Measurements from ENCODE around the gene RUNX2.

DNA sequence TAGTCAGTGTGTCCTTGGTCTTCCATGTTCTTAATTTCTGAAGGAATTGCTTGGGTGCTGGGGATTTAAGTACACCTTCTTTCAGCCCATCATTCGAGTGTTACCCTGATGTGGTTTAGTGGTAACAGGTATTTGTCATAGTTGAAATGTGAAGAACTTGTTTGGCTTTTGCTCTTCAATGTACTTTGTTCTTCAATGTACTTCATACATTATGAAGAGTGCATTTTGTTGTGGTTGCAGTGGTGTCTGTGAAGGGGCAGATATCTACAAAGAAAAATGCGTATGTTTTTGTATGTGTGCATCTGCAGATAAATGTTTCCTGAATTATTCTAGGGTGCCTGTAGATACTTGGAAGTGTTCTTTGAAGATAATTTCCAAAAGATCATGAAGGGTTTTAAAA, 160.8 kb downstream of the RUNX2 start:
- TF ChIP-seq, protein P1, sequence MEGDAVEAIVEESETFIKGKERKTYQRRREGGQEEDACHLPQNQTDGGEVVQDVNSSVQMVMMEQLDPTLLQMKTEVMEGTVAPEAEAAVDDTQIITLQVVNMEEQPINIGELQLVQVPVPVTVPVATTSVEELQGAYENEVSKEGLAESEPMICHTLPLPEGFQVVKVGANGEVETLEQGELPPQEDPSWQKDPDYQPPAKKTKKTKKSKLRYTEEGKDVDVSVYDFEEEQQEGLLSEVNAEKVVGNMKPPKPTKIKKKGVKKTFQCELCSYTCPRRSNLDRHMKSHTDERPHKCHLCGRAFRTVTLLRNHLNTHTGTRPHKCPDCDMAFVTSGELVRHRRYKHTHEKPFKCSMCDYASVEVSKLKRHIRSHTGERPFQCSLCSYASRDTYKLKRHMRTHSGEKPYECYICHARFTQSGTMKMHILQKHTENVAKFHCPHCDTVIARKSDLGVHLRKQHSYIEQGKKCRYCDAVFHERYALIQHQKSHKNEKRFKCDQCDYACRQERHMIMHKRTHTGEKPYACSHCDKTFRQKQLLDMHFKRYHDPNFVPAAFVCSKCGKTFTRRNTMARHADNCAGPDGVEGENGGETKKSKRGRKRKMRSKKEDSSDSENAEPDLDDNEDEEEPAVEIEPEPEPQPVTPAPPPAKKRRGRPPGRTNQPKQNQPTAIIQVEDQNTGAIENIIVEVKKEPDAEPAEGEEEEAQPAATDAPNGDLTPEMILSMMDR (IDR thresholded peaks at IDR 0.05) = no peak
- no peak for TF ChIP-seq POLR2A (IDR thresholded peaks at IDR 0.05)

Measured in esophagus squamous epithelium (tissue), 4 donors.